ENCODE measurements around the gene GSTA2. TPM values are rescaled to one million over a fixed set of nuclear protein-coding genes. Genes with fewer than 3 reads are reported as not detected.

Gene GSTA2
- polyA plus RNA-seq, 1 experiment = not detected

DNA sequence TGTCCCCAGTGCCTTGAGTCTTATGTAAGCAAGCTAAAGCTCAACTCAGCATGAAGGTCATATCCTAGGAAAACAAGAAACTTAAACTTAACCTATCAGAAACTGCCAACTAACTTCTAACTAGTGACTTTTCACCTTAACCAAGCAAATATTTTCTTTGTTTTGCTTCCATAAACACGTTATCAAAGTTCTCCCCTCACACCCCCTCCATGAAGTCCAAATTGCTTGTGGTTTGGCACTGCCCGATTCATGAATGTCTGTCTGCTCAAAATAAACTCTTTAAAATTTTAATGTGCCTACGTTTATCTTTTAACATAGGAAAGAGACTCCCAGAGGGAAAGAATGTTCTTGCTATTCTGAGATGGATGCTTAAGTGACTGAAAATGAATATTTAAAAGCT is 34.9 kb downstream of the GSTA2 start:
- H3K36me3 ChIP-seq (ENCODE audit: control insufficient read depth, insufficient read depth, low read length) = no peaks in the 10 kb centered on the region
- no peak overlapping the region for H3K4me3 ChIP-seq (ENCODE audit: low read depth, low read length)
- ChIA-PET CTCF (interaction anchor here (1.0 kb wide), 1 partner anchor 24 kb away, joined by 3 read pairs; no protein-coding TSS in a partner anchor), POLR2A (interaction anchor here (0.6 kb wide), 1 partner anchor 25 kb away, joined by 5 read pairs; no protein-coding TSS in a partner anchor)
- H3K27me3 ChIP-seq (ENCODE audit: control insufficient read depth, insufficient read depth, low read length) = no peaks in the 10 kb centered on the region
- TF ChIP-seq, protein P1, sequence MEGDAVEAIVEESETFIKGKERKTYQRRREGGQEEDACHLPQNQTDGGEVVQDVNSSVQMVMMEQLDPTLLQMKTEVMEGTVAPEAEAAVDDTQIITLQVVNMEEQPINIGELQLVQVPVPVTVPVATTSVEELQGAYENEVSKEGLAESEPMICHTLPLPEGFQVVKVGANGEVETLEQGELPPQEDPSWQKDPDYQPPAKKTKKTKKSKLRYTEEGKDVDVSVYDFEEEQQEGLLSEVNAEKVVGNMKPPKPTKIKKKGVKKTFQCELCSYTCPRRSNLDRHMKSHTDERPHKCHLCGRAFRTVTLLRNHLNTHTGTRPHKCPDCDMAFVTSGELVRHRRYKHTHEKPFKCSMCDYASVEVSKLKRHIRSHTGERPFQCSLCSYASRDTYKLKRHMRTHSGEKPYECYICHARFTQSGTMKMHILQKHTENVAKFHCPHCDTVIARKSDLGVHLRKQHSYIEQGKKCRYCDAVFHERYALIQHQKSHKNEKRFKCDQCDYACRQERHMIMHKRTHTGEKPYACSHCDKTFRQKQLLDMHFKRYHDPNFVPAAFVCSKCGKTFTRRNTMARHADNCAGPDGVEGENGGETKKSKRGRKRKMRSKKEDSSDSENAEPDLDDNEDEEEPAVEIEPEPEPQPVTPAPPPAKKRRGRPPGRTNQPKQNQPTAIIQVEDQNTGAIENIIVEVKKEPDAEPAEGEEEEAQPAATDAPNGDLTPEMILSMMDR (IDR thresholded peaks at IDR 0.05; ENCODE audit: insufficient read depth, low read depth, low read length) = no peak
- DNase-seq (ENCODE audit: low read depth) = no peak

DNA sequence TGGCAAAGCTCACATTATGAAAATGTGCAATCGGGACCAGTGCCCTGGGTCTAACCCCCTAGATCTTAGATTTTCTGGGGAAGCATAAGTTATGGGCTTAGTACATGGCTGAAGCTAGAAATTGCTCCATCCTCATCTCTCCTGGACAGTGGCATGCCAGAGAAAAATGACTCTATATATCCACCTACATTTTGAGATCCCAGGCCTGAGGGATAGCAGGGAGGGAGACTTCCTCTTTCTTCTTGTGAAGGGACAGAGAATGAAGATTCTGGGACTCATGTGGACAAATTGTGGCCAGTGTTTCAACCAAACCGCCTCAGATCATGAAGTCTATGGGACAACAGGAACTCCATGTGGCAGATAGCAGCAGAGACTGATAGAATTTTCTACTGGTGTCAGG is 35.4 kb downstream of the GSTA2 start:
- Histone ChIP-seq H3K36me3 (ENCODE audit: control insufficient read depth, insufficient read depth, low read length) (no peaks in the 10 kb centered on the region), H3K4me3 (ENCODE audit: low read depth, low read length) (no peak overlapping the region), H3K27me3 (ENCODE audit: control insufficient read depth, insufficient read depth, low read length) (no peaks in the 10 kb centered on the region)
- no peak for DNase-seq (ENCODE audit: low read depth)
- ChIA-PET POLR2A (no interaction called here), CTCF (interaction anchor here (1.0 kb wide), 1 partner anchor 25 kb away, joined by 3 read pairs; no protein-coding TSS in a partner anchor)
- TF ChIP-seq, protein P1 (IDR thresholded peaks at IDR 0.05; ENCODE audit: insufficient read depth, low read depth, low read length) = no peak

DNA sequence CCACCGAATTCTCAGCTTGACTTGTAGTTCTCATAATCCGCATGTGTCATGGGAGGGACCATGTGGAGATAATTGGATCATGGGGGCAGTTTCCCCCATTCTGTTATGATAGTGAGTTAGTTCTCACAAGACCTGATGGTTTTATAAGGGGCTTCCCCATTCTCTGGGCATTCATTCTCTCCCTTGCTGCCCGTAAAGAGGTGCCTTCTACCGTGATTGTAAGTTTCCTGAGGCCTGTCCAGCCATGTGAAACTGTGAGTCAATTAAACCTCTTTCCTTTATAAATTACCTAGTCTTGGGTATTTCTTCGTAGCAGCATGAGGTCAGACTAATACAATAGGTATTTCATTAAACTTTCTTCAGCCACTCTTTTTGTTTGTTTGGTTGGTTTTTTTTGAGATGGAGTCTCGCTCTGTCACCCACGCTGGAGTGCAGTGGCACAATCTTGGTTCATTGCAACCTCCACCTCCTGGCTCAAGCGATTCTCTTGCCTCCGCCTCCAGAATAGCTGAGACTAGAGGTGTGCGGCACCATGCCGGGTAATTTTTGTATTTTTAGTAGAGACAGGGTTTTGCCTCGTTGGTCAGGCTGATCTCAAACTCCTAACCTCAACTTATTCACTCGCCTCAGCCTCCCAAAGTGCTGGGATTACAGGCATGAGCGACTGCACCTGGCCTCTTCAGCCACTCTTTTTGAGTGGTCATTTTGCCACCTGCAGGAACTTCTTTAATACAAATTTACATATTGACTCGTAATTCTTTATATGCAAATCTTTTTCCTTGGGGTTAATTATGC is 36.3 kb downstream of the GSTA2 start:
- POLR2A ChIA-PET = no interaction called here
- no peak for DNase-seq (ENCODE audit: low read depth)
- TF ChIP-seq, protein P1 (IDR thresholded peaks at IDR 0.05; ENCODE audit: insufficient read depth, low read depth, low read length) = no peak
- CTCF ChIA-PET = interaction anchor here (0.7 to 1.0 kb wide), 2 partner anchors 26 to 88 kb away, joined by 3 to 4 read pairs; no protein-coding TSS in a partner anchor
- Histone ChIP-seq H3K4me3 (ENCODE audit: low read depth, low read length) (no peak overlapping the region), H3K36me3 (ENCODE audit: control insufficient read depth, insufficient read depth, low read length) (no peaks in the 10 kb centered on the region), H3K27me3 (ENCODE audit: control insufficient read depth, insufficient read depth, low read length) (no peaks in the 10 kb centered on the region)

DNA sequence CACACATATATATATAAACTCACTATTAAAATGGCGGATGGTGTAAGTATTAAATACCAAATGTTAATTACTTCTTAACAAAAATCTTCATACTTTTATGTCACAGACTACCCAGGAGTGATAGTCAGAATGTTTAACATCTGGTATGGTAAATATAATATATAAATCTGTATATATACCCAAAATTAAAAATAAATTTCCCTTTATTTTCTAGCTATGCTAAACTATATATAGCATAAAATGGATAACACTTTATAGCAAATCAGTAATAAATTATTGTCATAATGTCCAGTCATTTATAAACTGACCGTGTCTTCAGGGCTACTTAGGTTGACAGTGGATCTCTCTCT is 37.1 kb downstream of the GSTA2 start:
- CTCF ChIA-PET = interaction anchor here (0.7 kb wide), 1 partner anchor 89 kb away, joined by 4 read pairs; no protein-coding TSS in a partner anchor
- POLR2A ChIA-PET = no interaction called here
- Histone ChIP-seq H3K36me3 (ENCODE audit: control insufficient read depth, insufficient read depth, low read length) (no peaks in the 10 kb centered on the region), H3K27me3 (ENCODE audit: control insufficient read depth, insufficient read depth, low read length) (no peaks in the 10 kb centered on the region), H3K4me3 (ENCODE audit: low read depth, low read length) (no peak overlapping the region)
- no peak for DNase-seq (ENCODE audit: low read depth)
- TF ChIP-seq, protein P1 (IDR thresholded peaks at IDR 0.05; ENCODE audit: insufficient read depth, low read depth, low read length) = no peak

DNA sequence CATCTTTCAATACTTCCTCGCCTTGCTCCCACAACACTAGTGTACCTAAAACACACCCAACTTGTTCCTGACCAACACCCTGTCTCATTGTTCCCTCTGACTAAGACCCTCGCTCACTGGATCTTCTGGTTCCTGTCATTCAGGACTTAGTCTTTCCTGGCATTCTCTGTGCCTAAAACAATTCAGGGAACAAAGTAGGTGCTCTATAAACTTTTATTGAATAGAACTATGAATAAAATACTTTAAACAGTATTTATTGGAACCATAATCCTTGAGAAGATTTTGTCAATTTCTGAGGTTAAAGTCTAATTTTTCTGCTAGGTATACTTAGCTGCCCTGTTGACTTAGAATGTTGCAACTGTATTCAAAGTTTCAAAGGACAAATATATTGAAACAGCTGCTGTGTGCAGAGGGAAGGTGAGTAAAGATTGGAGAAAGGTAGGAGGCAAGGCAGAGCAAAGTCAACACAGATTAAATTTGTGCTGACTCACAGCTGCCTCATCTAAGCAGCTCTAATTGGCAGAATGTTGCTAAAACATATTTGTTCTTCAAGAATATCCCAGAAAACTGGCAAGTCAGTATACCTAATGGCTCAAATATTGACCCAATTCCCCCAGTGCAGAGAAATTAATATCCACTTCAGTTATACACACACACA is 37.6 kb downstream of the GSTA2 start:
- H3K4me3 ChIP-seq (ENCODE audit: low read depth, low read length) = no peak overlapping the region
- ChIA-PET POLR2A (no interaction called here), CTCF (interaction anchor here (1.1 to 1.5 kb wide), 2 partner anchors 83 to 269 kb away, joined by 3 to 6 read pairs; partner anchors contain the start of gene GSTA4)
- no peak for DNase-seq (ENCODE audit: low read depth)
- no peaks in the 10 kb centered on the region for H3K27me3 ChIP-seq (ENCODE audit: control insufficient read depth, insufficient read depth, low read length)
- TF ChIP-seq, protein P1 (IDR thresholded peaks at IDR 0.05; ENCODE audit: insufficient read depth, low read depth, low read length) = no peak
- H3K36me3 ChIP-seq (ENCODE audit: control insufficient read depth, insufficient read depth, low read length) = no peaks in the 10 kb centered on the region
